NOMO-1 (cell line): ENCODE results near the gene TNS1.

Experiments
- DNase-seq, 2 experiments: peaks; one replicate each; lab custom pipeline; 2025; ENCODE audit not compliant: unreplicated experiment in 2 of 2; lab: John Stamatoyannopoulos, UW

TNS1 gene

DNA sequence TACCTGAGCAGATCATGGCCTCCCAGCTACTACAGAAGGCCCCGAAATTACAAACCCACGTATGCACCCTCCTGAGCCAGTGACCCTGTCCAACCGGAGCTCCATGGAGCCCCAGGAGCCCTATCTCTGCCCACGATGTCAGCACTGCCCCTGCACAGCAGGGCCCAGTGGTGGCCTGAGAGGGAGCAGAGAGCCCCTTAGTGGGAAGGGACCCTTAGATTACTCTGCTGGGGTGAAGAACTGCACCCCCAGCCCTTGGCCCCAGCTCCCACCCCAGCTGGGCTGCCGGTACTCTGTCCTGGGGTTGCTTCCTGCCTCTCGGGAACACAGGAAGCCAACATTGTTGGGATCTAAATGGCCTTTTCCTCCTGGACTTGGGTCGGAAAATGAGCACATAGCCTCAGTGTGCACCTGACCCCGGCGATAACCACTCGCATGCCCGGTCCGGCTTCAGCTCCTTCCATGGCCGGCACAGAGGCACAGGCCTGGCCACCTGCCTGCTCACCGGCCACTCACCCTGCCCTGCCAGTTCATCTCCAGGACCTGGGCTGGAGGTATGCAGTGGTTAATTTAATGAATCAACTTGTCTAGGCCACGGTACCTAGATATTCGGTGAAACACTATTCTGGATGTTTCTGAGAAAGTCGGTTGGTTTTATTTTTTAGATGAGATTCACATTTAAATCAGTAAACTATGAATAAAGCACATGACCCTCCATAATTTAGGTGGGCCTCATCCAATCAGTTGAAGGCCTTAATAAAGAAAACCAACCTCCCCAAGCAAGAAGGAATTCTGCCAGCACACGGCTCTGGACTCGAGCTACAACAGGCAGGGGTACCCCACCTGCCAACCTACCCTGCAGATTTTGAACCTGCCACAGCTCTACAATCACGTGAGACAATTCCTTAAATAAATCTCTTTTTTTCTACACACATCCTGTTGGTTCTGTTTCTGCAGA, 19.2 kb downstream of the TNS1 start:
- no peak for DNase-seq

DNA sequence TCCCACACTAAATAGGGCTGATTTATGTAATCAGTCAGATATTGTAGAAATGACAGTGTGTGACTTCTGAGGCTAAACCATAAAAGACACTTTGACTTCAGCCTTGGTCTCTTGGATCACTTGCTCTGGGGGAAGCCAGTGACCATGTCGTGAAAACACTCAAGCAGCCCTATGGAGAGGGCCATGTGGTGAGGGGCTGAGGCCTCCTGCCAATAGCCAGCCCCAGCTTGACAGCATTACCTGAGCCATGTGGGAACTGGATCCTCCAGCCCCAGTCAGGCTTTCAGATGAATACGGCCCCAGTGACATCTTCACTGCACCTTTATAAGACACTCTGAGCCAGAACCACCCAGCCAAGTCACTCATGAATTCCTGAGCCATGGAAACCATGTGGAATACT, 20.8 kb downstream of the TNS1 start:
- DNase-seq, result no peak

DNA sequence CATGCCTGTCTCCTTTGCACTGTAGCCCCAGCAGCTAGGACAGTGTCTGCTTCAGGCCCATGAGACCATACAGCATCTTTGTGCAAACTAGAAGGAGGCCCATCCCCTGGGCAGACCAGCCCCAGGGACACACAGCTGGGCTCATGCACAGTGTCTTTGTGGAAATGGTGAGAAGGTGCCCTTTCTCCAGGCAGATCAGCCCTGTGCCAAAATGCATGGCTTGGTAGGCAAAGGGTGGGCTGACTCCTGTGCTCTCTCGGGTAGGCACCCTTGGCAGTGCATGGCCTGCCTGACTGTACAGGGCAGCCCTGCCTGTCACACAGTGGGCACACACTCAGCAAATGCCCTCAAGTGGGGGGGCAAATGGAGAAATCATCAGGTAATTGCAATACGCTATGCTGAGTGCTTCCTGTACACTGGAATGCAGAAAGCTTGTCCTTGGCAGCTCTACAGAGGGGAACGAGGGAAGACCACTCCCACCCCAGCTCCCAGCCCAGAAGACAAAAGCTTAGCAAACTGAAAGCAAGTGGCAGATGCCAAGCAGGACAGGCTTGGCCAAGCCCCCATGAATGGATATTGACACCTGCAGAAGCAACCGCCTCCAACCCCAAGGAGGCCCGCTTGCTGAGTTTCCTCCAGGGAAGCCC, 21.6 kb downstream of the TNS1 start:
- DNase-seq, result no peak

DNA sequence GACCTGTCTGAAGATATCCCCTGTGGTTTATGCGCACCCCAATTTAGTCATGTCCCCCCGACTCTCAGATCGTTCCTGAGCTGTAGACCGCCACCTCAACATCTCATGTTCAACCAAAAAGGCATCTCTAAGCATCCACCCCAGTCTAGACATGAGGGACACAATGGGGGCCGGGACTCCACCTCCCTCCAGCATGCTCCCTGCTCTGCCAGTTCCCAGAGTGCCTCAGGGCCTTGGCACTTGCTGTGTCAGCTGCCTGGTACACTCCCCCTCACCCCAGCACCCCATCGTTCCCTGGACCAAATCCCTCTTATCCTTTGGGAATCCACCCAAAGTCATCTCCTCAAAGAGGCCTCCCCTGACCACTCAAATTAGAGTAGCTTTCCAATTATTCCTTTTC, 22.2 kb downstream of the TNS1 start:
- DNase-seq, result no peak

DNA sequence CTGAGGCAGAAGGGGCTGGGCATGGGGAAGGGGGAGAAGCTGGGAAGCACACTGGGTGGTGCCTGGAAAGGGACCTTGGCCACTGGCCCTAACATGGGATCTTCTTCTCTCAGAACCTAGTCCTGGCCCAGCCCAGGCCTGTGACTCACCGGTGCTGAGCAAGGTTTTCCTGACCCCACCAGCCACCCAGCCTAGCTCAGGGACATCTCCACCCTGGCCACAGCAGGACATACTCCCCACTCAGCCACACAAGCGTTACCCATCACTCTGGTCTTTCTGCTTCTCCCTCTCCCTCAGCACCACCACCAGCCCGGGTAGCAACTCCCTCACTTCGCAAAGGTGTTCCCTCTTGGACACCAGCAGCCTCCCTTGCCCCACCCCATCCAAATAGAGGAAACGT, 22.8 kb downstream of the TNS1 start:
- no peak for DNase-seq

DNA sequence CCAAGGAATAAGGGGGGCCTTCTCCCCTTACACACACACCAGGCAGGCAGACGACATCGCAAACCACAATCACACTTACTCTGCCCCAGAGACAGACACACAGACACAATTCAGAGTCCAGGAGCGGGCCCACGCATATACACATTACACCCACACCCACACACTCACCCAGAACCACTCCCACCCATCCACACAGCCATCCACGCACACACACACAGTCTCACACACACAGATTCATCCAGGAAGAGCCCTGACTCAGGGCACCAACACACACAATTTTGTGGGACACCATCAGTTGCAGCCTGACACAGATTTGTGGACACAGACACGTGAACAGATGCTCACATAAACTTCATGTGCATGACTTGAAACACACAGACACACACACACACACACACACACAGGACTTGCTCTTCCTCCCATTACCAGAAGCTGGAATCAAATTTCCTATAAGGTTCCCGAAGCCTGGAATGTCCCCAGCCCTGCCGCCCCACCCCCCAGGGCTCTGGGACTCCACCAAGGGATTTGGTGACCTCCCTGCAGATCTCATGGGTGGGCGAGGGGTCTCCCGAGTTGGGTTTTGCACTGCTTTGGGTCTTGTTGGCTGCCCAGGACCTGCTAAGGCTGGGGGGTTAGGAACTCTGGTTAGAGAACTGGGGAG, 23.5 kb downstream of the TNS1 start:
- DNase-seq, result no peak

DNA sequence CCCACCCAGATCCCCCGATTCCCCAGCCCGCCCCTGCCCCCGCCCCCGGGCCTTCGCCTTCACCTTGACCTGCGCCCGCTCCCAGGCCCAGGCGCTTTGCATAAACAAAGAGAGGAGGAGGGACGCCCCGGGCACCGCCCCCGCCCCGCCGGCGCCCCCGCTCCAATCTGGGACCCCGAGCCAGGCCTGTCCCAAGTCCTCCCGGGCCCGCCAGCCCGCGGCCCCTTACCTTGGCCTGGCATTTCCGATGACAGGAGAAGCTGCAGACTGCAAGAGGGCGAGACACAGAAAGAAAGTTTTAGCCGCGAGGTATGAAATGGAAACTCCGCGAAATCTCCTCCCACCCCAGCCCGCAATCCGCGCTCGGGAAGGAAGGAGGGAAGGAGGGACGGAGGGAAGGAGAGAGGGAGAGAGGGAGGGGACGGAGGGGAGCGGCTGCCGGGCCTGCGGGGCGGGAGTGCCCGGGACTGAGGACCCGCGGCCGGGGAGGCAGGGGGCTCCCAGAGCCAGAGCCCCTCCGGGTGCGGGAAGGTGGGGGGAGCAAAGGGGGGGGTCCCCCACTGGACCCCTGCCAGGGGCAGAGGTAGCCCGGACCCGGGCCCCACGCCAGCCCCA, 24.2 kb downstream of the TNS1 start:
- no peak for DNase-seq

DNA sequence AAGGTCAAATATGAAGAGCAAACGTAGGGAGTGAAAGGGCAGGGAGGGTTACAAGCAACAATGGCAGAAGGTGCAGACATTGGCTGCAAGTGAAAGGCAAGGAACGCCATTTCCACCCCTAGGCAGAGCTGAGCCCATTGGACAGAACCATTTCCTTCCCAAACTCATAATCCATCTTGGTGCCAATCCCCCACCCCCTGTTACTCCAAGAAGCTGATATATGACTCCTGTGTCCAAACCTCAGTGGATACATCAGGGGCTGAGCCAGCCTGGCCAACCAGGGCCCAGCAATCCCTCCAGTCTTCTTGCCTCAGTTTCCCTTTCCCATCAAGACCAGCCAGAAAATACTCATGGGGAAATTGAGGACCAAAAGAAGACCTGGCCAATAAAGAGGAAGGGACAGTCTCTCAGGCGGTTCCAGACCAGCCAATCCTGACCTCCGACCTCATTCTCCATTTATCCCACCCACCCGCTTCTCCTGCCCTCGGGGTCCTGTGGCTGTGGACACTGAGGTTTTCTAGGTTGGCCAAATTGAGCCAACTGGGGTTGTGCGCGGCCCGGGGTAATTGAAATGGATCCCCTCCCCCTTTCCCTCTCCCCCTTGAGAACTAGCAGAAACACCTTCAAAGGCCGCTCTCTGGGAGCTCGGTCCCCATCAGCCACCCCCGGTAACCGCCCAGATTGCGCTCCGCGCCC, 24.8 kb downstream of the TNS1 start:
- no peak for DNase-seq

DNA sequence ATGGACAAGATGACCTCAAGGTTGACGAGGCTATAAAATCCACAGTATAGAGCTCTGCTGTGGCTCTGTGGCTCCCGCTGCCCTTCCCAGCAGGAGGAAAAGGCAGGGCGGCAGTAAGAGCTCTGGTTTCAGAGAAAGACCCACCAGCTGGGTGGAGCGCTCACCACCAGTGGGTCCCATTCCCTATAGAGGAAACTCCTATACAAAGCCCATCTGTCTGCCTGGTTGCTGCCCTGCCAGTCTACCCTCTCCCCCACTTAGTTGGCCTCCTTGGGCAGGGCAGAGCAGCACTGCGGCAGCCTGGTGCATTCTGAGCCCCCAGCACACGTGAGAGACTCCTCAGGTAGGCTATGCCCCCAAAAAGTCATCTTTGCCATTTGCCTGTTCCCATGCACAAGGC, 26.5 kb downstream of the TNS1 start:
- DNase-seq, result no peak

DNA sequence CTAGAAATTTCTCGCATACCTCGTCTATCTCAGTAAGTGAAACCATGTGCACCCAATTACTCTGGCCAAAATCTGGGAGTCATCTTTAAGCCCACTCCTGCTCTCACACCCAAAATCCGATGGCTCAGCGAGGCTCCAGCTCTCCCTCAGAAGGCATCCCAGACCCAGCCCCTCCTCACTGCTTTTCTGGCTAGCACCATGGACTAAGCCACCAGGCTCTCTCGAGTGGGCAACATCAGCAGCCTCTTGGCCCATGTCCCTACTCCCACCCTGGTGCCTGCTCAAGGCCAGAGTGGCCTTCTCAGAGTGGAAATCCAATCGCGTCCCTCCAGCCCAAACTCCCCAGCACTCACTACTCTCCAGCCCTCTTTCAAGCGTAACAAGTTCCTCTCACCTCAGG, 27.2 kb downstream of the TNS1 start:
- no peak for DNase-seq

DNA sequence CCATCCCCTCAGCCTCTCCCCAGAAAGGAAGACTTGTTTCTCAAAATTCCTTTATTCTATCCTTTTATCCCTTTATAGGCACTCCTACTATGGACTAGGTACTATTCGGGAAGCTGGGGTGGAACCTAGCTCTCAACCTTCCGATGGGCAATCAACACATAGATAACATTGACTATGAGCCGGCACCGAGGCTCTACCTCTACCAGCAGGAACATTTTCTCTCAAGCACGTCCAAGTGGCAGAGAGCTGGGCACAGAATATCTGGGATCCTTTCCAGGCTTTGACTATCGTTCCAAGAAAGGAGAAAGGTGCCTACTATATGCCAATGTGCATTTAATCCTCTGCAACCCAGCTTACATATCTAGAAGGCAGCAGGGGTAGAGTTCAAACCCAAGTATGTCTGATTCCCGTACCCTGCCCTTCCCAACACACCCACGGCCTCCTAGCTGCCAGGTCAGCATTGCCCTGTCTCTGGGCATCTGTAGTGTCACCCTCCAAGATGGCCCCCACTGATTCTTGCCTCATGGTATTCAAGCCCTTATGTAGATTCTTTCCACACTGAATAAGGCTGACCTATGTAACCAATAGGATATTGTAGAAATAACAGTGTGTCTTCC, 28.3 kb downstream of the TNS1 start:
- no peak for DNase-seq

DNA sequence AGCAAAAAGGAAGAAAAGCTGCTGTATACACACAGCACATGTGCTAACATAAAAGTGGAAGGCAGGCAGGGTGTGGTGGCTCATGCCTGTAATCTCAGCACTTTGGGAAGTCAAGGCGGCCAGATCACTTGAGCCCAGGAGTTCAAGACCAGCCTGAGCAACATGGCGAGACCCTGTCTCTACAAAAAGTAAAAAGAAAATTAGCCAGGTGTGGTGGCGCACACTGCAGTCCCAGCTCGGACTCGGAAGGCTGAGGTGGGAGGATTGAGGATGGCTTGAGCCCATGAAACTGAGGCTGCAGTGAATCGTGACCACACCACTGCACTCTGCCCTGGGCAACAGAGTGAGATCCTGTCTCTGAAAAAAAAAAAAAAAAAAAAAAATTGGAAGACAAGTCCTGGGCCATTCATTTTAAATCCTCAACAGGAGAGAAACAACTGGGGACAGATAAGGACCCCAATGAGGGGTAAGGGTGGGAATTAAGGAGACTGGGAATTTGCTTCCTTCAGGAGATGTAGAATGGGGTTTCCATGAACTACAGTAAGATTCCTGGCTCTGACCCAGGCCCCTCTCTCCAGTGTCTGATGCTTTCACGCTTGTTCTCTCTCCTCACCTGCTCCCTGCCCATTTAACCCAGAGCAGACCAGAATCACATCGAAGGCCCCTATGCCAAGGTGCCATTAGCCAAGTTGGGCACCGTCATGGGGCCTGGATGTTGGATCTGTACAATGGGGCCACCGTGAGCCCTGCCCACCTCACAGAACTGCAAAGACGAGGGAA, 29.6 kb downstream of the TNS1 start:
- no peak for DNase-seq

DNA sequence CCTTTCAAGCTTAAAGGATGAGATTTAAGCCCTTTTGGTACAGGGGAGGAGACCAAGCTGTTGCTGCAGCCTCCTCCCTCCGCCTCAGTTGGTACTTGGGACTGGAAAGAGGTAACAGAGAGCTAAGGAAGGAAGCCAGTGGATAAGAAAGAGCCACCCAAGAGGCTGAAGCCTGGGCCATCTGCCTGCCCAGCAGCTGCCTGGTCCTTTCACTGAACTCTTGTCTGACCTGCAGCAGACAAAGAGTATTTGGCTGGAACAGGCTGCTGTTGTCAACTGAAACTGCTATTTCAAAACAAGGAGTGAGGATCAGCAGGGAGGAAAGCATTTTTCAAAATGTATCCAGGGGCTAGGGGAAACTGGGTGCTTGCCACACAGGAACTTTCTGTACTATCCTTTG, 30.3 kb downstream of the TNS1 start:
- DNase-seq, result no peak

DNA sequence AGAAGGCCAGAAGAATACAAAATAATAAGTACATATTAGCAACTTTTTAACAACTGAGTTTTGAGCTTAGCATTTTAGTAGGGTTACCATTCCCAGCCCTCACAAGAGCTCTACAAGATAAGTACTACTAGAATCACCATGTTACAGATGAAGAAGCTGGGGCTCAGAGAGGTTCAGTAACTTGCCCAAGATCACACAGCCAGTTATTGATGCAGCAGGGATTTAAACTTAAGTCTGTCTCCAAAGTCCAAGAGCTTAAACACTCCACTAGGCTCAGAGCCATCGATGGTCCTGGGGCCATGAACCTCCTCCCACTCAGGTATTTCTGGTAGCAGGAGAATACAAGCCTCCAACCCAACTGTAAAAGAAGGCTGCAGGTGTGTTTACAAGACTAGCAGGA, 30.8 kb downstream of the TNS1 start:
- no peak for DNase-seq

DNA sequence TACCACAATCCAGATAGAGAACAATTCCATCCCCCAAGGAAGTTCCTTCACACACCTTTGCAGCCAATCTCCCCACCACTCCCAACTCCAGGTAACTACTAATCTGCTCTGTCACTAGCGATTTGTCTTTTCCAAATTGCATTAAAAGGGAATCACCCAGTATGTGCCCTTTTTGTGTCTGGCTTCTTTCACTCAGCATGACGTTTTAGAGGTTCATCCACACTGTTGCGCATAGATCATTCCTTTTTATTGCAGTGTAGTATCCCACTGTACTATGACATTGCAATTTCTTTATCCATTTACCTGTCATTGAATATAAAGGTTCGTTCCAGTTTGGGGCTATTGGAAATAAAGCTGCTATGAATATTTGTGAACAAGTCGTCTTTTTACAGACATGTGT, 31.6 kb downstream of the TNS1 start:
- no peak for DNase-seq

DNA sequence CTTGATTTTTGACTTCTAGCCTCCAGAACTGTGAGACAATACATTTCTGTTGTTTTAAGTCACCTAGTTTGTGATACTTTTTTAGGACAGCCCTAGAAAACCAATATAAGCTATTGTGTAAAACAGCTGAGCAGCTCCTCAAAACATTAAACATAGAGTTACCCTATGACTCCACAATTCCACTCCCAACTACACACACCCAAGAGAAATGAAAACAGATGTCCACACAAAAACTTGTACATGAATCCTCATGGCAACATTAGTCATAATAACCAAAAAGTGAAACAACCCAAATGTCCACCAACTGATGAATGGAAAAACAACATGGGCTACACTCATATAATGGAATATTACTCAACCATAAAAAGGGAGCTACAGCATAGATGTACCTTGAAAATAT, 32.6 kb downstream of the TNS1 start:
- DNase-seq, result no peak

DNA sequence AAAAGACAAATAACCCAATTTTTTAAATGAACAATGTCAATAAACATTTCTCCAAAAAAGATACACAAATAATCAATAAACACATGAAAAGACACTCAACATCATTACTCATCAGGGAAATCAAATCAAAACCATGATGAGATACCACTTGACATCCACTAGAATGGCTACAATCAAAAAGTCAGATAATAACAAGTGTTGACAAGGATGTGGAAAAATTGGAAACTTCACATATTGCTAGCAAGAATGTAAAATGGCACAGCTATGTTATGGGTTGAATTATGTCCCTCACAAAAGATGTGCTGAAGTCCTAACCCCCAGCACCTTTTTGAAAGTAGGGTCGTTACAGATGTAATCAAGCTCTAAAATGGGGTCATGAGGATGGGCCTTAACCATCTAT, 33.2 kb downstream of the TNS1 start:
- no peak for DNase-seq

DNA sequence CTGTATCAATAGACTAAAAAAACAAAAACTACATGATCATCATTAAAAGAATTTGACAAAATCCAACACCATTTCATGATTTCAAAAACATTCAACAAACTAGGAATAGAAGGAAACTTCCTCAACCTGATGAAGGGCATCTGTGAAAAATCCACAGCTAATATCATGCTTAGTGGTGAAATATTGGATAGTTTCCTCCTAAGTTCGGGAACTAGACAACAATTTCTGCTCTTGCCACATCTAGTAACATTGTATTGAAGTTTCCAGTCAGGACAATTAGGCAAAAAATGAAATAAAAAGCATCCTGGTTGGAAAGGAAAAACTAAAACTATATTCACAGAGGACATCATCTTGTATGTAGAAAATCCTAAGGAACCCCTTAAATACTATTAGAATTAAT, 34.8 kb downstream of the TNS1 start:
- no peak for DNase-seq

DNA sequence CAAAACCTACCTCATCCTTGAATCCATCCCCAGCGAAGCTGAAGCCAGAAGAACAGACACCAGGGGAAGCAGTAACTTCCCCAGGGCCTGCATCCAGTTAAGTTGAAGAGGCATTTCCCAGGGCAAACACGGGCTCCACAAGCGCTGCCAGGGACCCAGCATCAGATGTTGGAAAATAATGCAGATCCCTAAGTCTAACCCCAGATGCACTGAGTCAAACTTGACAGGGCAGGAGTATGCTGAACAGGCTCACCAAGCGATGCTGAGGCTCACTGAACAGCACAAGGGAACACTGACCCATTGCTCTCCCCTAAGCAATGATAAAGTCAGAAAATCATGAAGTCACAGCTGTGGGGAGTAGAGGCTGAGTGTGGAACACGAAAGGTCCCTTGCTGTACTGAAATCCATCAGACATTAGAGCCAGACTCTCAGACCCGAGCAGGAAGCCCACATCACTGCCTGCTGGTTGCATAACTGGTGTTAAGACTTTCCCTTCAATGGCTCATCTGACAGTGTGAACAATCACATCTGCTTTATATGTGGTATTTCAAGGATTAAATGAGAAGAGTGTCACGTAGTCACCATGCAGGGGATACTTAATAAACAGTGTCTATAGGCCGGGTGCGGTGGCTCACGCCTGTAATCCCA, 36.2 kb downstream of the TNS1 start:
- no peak for DNase-seq
